ENCODE data around the gene STUM.

STUM gene

DNA sequence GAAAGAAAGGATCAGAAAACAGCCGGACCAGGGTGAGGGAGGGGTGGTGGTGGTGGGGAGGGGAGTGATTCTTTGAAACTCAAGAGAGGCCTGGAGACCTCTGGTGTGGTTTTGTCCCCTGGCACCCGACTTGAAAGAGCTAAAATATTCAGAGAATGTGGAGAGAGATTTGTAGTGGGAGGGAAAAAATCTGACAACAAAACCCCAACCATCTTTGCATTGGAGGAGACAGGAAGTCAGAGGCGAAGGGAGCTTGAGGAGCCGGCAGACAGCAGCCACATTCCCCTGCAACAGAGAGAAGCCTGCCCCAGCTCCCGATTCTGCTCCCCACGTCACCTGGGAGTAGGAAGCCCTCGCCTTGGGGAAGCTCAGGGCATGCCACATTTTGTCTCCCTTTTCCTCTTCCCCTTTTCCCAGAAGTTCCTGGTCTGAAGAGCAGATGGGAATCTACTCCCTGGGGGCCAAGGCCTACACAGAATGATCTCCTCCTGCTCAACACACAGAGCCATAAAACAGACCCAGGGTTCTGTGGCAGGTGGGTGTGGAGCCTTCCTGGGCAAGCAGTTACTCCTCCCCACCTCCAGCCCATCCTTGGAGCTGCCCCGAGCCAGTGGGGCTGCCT is 105.6 kb downstream of the STUM start:
- no peak overlapping the region for H3K4ac ChIP-seq (ENCODE audit: low read depth, low read length)
- H3K18ac ChIP-seq (ENCODE audit: low read length) = peak overlapping the region; percentile 27
- peaks cover 10% of the 10 kb centered on the region for H3K79me1 ChIP-seq (ENCODE audit: low read length)
- H3K9ac ChIP-seq (ENCODE audit: low read length) = no peak overlapping the region
- no peaks in the 10 kb centered on the region for H3K79me2 ChIP-seq (ENCODE audit: control insufficient read depth, insufficient read depth, low read length, poor library complexity)
- H3K27ac ChIP-seq (ENCODE audit: low read depth, low read length) = peak overlapping the region; percentile 30
- H2BK5ac ChIP-seq (ENCODE audit: low read depth, low read length, poor library complexity) = peak overlapping the region; percentile 0
- peaks cover 17 to 21% of the 10 kb centered on the region in 2 experiments for H3K4me1 ChIP-seq (ENCODE audit: control insufficient read depth in 1 of 2, insufficient read depth in 2 of 2, low read length in 2 of 2)
- H3K36me3 ChIP-seq (ENCODE audit: control insufficient read depth in 1 of 2, insufficient read depth in 2 of 2, low read length in 2 of 2) = peaks cover 0 to 2% of the 10 kb centered on the region in 2 experiments
- no peak overlapping the region for H3K23ac ChIP-seq (ENCODE audit: low read length)
- H2BK120ac ChIP-seq (ENCODE audit: insufficient read depth, low read length, poor library complexity) = no peak overlapping the region
- no peak for DNase-seq
- H3K4me3 ChIP-seq (ENCODE audit: low read depth, low read length) = no peak overlapping the region
- peak overlapping the region; percentile 54 for H4K8ac ChIP-seq (ENCODE audit: low read depth, low read length)
- H2AK5ac ChIP-seq (ENCODE audit: low read length) = no peak overlapping the region
- H2BK12ac ChIP-seq (ENCODE audit: low read length) = peak overlapping the region; percentile 11
- H3K14ac ChIP-seq (ENCODE audit: low read length) = peak overlapping the region; percentile 0
- H2AFZ ChIP-seq (ENCODE audit: insufficient read depth, low read length, poor library complexity) = no peak overlapping the region
- no CpG with 5 or more reads among the region's 8 CpGs for WGBS (ENCODE audit: extremely low coverage, insufficient coverage, insufficient read length)
- peak overlapping the region; percentile 68 for H4K91ac ChIP-seq (ENCODE audit: low read depth, low read length)
- peak overlapping the region; percentile 23 for H3K4me2 ChIP-seq (ENCODE audit: low read length)
- no peak overlapping the region for H4K12ac ChIP-seq (ENCODE audit: low read depth, low read length)
- peaks cover 3% of the 10 kb centered on the region for H3K9me3 ChIP-seq (ENCODE audit: insufficient read depth, low read depth, low read length)
- no peaks in the 10 kb centered on the region for H3K27me3 ChIP-seq (ENCODE audit: insufficient read depth, low read length)

DNA sequence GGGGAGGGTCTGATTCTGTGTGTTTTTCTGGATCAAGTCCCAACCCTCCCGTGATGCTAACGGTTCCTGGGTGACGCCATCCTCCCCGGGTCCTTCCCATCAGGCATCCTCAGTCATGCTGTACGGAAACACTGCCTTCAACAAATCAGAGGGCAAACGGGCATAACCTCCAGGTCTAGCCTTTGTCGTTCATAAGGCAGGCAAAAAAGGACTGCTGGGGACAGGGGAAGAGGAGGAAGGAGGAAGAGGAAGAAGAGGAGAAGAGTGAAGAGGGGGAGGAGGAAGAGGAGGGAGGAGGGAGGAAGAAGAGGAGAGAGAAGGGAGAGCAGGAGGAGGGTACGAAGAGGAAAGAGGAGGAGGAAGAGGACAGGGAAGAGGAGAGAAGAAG is 106.1 kb downstream of the STUM start:
- Histone ChIP-seq H4K12ac (ENCODE audit: low read depth, low read length) (no peak overlapping the region), H2BK12ac (ENCODE audit: low read length) (no peak overlapping the region), H3K9ac (ENCODE audit: low read length) (no peak overlapping the region), H3K4me1 (ENCODE audit: control insufficient read depth in 1 of 2, insufficient read depth in 2 of 2, low read length in 2 of 2) (peaks cover 17 to 21% of the 10 kb centered on the region in 2 experiments), H3K79me2 (ENCODE audit: control insufficient read depth, insufficient read depth, low read length, poor library complexity) (no peaks in the 10 kb centered on the region), H2BK120ac (ENCODE audit: insufficient read depth, low read length, poor library complexity) (no peak overlapping the region), H3K79me1 (ENCODE audit: low read length) (peaks cover 10% of the 10 kb centered on the region), H3K4me3 (ENCODE audit: low read depth, low read length) (no peak overlapping the region), H3K4me2 (ENCODE audit: low read length) (no peak overlapping the region), H2AFZ (ENCODE audit: insufficient read depth, low read length, poor library complexity) (no peak overlapping the region), H3K36me3 (ENCODE audit: control insufficient read depth in 1 of 2, insufficient read depth in 2 of 2, low read length in 2 of 2) (no peaks in the 10 kb centered on the region), H3K27me3 (ENCODE audit: insufficient read depth, low read length) (no peaks in the 10 kb centered on the region), H3K23ac (ENCODE audit: low read length) (no peak overlapping the region), H4K8ac (ENCODE audit: low read depth, low read length) (peak overlapping the region; percentile 54), H3K4ac (ENCODE audit: low read depth, low read length) (no peak overlapping the region), H3K14ac (ENCODE audit: low read length) (peak overlapping the region; percentile 0), H3K27ac (ENCODE audit: low read depth, low read length) (peak overlapping the region; percentile 30), H2AK5ac (ENCODE audit: low read length) (no peak overlapping the region), H3K18ac (ENCODE audit: low read length) (no peak overlapping the region), H2BK5ac (ENCODE audit: low read depth, low read length, poor library complexity) (peak overlapping the region; percentile 0), H4K91ac (ENCODE audit: low read depth, low read length) (peak overlapping the region; percentile 68), H3K9me3 (ENCODE audit: insufficient read depth, low read depth, low read length) (no peaks in the 10 kb centered on the region)
- DNase-seq = no peak
- WGBS (ENCODE audit: extremely low coverage, insufficient coverage, insufficient read length) = 90% methylated on average over 1 of the region's 8 CpGs

DNA sequence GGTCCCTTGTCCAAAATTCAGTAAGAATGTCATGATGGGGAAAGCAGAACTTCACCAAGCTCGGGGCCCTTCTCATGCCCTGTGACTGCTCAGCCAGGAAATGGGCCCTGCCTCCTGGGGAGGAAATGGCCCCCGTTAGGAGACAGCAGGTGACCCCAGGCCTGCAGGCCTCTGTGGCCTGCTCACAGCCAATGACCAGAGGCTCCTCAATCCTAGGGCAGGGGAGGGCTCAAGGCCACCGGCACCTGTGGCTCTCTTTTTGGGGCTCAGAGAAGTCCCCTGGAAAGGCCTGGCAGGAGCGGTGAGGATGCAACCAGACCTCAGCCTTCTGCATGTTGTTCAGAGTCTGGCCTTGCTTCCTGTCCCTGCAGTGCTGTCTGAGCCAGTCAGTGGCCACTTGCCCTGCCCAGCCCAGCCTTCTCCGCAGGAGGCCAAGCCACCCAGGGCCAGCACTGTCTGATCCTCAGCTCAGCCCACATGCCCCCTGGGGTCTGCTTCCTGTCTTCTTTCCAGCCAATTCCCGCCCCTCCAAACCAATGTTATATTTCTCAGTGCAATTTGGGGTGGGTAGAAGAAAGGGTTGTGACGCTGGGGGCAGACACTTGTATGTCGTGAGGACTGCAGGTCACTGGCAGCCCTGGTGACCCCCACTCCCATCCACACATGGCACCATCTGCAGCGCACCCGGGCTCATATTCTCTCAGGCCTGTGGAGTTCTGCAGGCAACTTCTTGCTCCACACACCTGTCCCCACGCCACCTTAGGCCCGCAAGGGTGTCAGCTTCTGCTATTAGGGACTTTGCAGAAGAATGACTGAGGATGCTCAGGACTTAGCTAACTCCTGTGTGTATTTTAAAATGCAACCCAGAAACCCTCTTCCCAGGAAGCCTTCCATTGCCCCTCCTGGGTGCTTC is 106.9 kb downstream of the STUM start:
- H2BK12ac ChIP-seq (ENCODE audit: low read length) = no peak overlapping the region
- no peak overlapping the region for H3K18ac ChIP-seq (ENCODE audit: low read length)
- H3K9me3 ChIP-seq (ENCODE audit: insufficient read depth, low read depth, low read length) = no peaks in the 10 kb centered on the region
- no peak overlapping the region for H3K23ac ChIP-seq (ENCODE audit: low read length)
- H3K9ac ChIP-seq (ENCODE audit: low read length) = no peak overlapping the region
- no peak overlapping the region for H3K14ac ChIP-seq (ENCODE audit: low read length)
- no peak overlapping the region for H4K8ac ChIP-seq (ENCODE audit: low read depth, low read length)
- H3K79me2 ChIP-seq (ENCODE audit: control insufficient read depth, insufficient read depth, low read length, poor library complexity) = no peaks in the 10 kb centered on the region
- H3K4me2 ChIP-seq (ENCODE audit: low read length) = no peak overlapping the region
- H2AFZ ChIP-seq (ENCODE audit: insufficient read depth, low read length, poor library complexity) = no peak overlapping the region
- H2BK5ac ChIP-seq (ENCODE audit: low read depth, low read length, poor library complexity) = no peak overlapping the region
- peaks cover 17 to 21% of the 10 kb centered on the region in 2 experiments for H3K4me1 ChIP-seq (ENCODE audit: control insufficient read depth in 1 of 2, insufficient read depth in 2 of 2, low read length in 2 of 2)
- no peak overlapping the region for H3K4ac ChIP-seq (ENCODE audit: low read depth, low read length)
- no peak overlapping the region for H3K27ac ChIP-seq (ENCODE audit: low read depth, low read length)
- H3K4me3 ChIP-seq (ENCODE audit: low read depth, low read length) = no peak overlapping the region
- DNase-seq = no peak
- no peak overlapping the region for H4K12ac ChIP-seq (ENCODE audit: low read depth, low read length)
- H4K91ac ChIP-seq (ENCODE audit: low read depth, low read length) = peak overlapping the region; percentile 8
- H3K27me3 ChIP-seq (ENCODE audit: insufficient read depth, low read length) = no peaks in the 10 kb centered on the region
- no peak overlapping the region for H2BK120ac ChIP-seq (ENCODE audit: insufficient read depth, low read length, poor library complexity)
- H2AK5ac ChIP-seq (ENCODE audit: low read length) = no peak overlapping the region
- no peaks in the 10 kb centered on the region for H3K36me3 ChIP-seq (ENCODE audit: control insufficient read depth in 1 of 2, insufficient read depth in 2 of 2, low read length in 2 of 2)
- H3K79me1 ChIP-seq (ENCODE audit: low read length) = peaks cover 10% of the 10 kb centered on the region
- WGBS (ENCODE audit: extremely low coverage, insufficient coverage, insufficient read length) = no CpG with 5 or more reads among the region's 12 CpGs

DNA sequence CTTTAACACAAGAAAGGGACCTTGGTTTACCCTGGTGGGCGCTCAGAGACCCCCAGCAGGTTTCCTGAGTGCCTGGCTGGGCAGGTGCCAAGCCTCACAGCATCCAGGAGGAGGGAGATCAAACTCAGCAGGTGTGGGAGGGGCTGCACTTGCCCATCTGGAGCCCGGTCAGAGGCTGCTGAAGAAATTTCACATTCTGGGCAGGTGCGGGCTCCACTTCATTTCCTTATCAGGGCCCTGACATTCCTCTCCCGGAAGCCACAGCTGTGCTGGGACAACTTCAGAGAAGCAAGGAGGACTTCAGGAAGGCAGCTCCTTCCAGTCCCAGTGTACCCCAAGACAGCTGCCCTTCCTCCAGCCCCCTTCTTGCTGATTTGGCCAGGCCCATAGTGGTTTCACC is 107.6 kb downstream of the STUM start:
- WGBS (ENCODE audit: extremely low coverage, insufficient coverage, insufficient read length) = no CpG with 5 or more reads among the region's 4 CpGs
- Histone ChIP-seq H3K79me1 (ENCODE audit: low read length) (peaks cover 11% of the 10 kb centered on the region), H2BK12ac (ENCODE audit: low read length) (no peak overlapping the region), H3K18ac (ENCODE audit: low read length) (no peak overlapping the region), H3K4me3 (ENCODE audit: low read depth, low read length) (no peak overlapping the region), H2BK120ac (ENCODE audit: insufficient read depth, low read length, poor library complexity) (no peak overlapping the region), H3K4me2 (ENCODE audit: low read length) (no peak overlapping the region), H3K4me1 (ENCODE audit: control insufficient read depth in 1 of 2, insufficient read depth in 2 of 2, low read length in 2 of 2) (peaks cover 21 to 26% of the 10 kb centered on the region in 2 experiments), H3K27me3 (ENCODE audit: insufficient read depth, low read length) (no peaks in the 10 kb centered on the region), H3K4ac (ENCODE audit: low read depth, low read length) (no peak overlapping the region), H4K91ac (ENCODE audit: low read depth, low read length) (no peak overlapping the region), H3K23ac (ENCODE audit: low read length) (no peak overlapping the region), H2AFZ (ENCODE audit: insufficient read depth, low read length, poor library complexity) (no peak overlapping the region), H2AK5ac (ENCODE audit: low read length) (no peak overlapping the region), H2BK5ac (ENCODE audit: low read depth, low read length, poor library complexity) (no peak overlapping the region), H3K9me3 (ENCODE audit: insufficient read depth, low read depth, low read length) (no peaks in the 10 kb centered on the region), H3K14ac (ENCODE audit: low read length) (no peak overlapping the region), H3K27ac (ENCODE audit: low read depth, low read length) (no peak overlapping the region), H3K9ac (ENCODE audit: low read length) (no peak overlapping the region), H4K12ac (ENCODE audit: low read depth, low read length) (no peak overlapping the region), H4K8ac (ENCODE audit: low read depth, low read length) (no peak overlapping the region), H3K79me2 (ENCODE audit: control insufficient read depth, insufficient read depth, low read length, poor library complexity) (no peaks in the 10 kb centered on the region), H3K36me3 (ENCODE audit: control insufficient read depth in 1 of 2, insufficient read depth in 2 of 2, low read length in 2 of 2) (no peaks in the 10 kb centered on the region)
- DNase-seq = peak; percentile 52 to 76
